ELR (cell line): ENCODE results near the gene PTPN22.

ENCODE experiments used
- DNase-seq: peaks from one replicate; pipeline ENCODE4 v3.0.0-alpha.2; 2015; ENCODE audit warnings: low read depth

PTPN22 gene

GRCh38 chr1:113802367-113803007 lies 69.0 kb downstream of the PTPN22 start:
- no peak for DNase-seq

DNA sequence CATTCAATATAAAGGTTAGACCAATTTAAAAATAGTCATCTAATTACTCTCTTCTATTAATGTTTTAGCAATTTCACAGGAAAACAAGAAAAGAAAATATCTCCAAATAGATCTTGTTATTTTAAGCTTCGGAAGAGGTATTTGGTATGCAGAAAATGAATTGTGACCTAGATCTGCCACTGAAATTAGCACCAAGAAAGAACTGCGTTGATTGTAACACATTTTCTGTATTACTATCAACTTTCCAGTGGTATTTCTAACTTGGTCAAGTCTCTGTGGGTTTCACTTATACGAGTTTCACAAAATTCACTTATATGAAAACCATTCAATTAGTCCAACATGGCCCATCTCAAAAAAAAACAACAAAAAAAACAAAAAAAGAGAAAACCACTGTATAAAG lies 71.0 kb downstream of the PTPN22 start:
- no peak for DNase-seq

DNA sequence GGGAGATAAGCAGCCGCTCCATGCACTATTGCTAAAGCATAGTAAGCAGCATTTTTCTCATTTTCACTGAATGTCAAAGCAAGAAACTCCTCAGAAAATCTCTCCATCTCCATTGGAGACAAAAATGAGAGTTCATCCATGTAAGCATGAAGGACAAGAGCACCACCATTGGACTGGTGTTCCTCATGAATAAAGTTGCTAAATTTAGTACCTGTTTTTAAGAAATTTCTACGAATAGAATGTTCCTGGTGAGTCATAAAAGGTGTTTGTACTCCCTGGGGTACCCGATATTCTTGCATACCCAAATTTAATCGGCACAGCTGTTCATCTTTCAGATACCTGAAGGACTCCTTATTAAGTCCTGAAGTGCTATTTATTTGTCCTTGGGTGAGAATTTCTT lies 74.0 kb downstream of the PTPN22 start:
- no peak for DNase-seq

- DNase-seq = no peak
Observed at GRCh38 chr1:113793878-113794834, 77.4 kb downstream of the PTPN22 start.

DNA sequence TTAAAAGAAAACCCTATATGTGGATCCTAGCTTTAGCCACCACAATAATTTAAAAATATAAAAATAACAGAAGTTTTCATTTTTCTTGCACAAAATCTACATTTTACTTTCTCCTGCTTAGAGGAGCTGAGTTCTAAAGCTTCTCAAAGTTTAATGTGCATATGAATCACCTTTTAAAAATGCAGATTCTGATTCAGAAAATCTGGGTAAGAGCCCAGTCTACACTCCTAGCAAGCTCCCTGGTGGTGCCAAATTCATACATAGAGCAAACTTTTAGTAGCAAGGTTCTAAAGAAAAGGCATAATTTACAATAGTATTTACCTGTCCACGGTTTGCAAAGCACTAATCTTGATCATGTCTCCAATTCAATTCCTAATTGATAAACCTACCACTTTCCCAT lies 78.5 kb downstream of the PTPN22 start:
- peak; percentile 77 for DNase-seq

DNA sequence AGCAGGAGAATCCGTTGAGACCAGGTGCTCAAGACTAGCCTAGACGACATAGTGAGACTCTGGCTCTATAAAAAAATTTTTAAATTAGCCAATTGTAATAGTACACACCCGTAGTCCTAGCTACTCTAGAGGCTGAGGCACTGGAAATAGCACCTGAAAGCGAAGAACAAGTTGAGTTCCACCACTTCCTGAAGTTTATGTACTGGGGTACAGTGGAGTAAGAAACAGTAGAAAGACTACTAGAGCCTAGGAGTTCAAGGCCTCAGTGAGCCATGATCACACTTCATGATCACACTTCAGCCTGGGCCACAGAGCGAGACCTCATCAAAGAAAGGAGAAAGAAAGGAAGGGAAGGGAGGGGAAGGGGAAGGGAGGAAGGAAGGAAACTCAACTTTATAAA lies 79.0 kb downstream of the PTPN22 start:
- no peak for DNase-seq

DNA sequence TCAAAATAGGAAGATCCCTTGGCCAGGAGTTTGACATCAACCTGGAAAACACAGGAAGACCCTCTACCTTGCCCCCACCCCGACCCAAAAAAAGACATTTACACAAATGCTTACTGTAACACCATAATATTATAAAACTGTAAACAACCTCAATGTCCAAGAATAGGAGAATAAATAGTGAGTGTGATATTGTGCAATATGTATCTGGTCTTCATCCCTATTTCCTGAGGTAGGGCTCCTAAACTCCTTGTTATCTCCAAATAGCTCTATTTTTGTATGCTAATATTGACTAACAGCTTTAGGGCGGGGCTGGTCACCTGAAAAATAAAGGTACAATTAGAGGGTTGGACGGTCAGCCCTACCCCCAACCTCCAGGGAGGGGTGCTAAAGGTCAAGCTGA lies 82.7 kb downstream of the PTPN22 start:
- DNase-seq = no peak

DNA sequence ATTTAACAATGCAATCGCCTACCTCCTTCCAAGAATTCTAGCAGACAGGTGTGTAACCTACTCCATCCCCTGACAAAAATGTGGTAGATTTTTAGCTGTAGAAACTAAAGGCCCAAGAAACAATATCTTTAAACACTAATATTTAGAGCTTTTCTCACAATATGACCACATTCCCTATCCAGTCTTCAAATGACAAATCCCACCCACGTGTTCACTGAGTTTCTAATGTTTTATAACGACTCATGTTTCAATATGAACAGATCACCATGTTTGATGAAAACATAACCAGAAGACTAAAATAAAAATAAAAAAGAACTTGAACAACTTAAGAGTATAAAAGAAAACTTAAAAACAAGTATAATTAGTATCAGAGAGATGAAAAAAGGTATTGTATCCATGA lies 83.8 kb downstream of the PTPN22 start:
- no peak for DNase-seq

GRCh38 chr1:113786069-113786468 lies 85.4 kb downstream of the PTPN22 start:
- no peak for DNase-seq

- peak; percentile 9 for DNase-seq
Observed at GRCh38 chr1:113784104-113784779, 87.3 kb downstream of the PTPN22 start.

DNA sequence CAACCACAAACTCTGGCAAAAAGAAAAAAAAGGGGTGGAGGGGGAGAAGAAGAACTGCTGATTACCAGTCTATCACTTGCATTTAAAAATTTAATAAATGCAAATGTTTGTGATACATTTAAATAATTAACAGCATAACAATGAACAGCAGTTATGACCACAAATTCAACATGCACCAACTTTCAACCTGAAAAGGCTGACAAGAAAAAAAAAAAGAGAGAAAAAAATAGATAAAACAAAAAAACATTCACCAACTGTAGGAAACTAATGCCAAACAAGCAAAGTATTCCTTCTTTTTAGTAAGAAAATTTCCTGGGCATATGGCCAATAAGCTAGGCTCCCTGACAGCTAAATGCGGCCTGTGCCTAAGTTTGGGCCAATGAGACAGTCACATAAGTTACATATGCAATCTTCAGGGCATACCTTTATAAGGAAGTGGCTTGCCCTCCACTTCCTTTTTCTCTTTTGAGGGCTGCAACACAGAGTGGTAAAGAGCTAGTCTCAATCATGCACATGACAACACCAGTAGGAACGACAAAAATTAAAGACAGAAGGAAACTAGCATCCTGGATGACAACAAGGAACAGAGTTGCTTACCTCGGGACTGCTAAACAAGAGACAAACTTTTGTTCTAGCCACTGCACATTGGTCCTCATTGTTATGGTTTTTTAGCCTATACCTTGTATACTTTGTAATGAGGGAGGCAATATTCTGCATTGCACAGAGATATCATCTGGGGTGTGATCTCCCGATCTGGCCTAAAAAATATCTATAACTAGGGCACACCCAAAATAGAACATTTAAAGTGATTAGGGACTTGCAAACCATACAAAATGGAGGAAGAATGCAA lies 88.0 kb downstream of the PTPN22 start:
- peak; percentile 18 for DNase-seq

- DNase-seq = no peak
Observed at GRCh38 chr1:113782406-113782805, 89.1 kb downstream of the PTPN22 start.

GRCh38 chr1:113780374-113781146 lies 91.0 kb downstream of the PTPN22 start:
- no peak for DNase-seq

- no peak for DNase-seq
Observed at GRCh38 chr1:113779542-113779941, 92.0 kb downstream of the PTPN22 start.

GRCh38 chr1:113777561-113777960 lies 94.0 kb downstream of the PTPN22 start:
- no peak for DNase-seq

DNA sequence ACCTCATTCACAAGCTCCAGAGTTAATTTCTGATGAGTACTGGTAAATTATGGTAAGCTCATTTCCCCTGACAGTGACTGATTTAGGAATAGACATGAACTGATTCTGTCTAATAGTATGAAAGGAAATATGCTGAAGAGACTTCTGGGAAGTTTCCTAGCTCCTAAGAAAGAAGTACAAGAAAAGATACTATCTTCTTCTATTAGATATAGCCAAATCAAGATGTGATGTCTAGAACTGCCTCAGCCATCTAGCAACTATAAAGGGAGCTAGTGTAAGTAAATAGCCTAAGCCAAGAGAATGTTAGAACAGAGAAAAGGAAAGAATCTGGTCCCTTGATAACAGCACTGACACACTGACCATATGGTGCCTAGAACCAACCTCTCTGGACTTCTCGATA lies 101.5 kb downstream of the PTPN22 start:
- DNase-seq = no peak

DNA sequence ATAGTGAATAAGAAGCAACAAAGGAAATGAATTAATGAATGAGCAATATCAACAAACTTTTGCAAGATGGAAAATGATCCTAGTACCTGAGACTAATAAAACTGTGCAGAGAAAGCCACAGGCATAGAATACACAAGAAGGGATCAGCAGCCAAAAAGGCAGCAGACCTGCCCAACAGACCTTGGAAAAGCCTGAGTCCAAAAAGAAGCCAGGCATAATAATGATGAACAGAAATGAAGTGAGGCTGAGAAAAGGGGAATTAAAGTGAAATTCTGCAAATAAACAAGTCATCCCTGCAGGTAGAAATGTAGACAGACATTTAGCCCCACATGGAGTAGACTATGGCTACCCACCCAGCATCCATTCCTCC lies 101.9 kb downstream of the PTPN22 start:
- DNase-seq = no peak

DNA sequence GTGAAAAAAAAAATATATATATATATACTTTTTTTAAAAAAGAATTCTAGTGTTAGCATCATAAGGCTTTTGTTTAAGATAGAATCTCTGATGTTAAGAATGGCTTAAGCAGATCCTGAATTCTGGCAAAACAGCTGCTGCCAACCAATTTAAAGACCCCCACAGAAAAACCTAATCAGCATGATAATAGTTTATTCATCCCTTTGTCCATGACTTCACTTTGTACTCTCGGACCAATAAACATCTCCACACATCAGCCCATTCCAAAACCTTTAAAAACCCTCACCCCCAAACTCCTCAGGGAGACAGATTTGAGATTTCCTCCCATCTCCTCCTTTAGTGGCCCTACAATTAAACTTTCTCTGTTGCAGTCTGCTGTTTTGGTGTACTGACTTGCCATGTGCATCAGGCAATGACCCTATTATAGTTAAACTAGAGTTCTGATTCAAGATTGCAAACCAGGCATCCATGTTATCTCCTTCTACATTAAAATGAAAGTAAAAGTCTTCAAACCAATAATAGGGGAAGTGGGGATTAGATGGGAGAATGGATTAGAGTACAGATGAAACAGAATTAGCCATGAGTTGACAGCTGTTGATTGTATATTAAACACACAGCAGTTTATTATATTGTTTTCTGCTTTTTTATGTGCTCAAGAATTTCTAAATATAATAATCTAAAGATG lies 102.5 kb downstream of the PTPN22 start:
- no peak for DNase-seq

GRCh38 chr1:113765306-113766230 lies 105.9 kb downstream of the PTPN22 start:
- no peak for DNase-seq
